ENCODE measurements around the gene AKAP11.

GRCh38 chr13:42364613-42365000 lies 92.7 kb downstream of the AKAP11 start:
- TF ChIP-seq ZNF546 (CRISPR knock-in tag; conservative IDR thresholded peaks at IDR 0.05) (no peak), MYC (CRISPR knock-in tag; IDR thresholded peaks at IDR 0.05; ENCODE audit: borderline replicate concordance) (no peak), SP2 (CRISPR knock-in tag; IDR thresholded peaks at IDR 0.05) (no peak), ZNF777 (CRISPR knock-in tag; IDR thresholded peaks at IDR 0.05) (no peak), MAX (IDR thresholded peaks at IDR 0.05) (no peak), POLR2A (IDR thresholded peaks at IDR 0.05; ENCODE audit: insufficient read depth in 1 of 2, low read depth in 2 of 2, low read length in 2 of 2) (no peak), NFE2L2 (IDR thresholded peaks at IDR 0.05; ENCODE audit: low read length) (no peak), CTCF (CRISPR knock-in tag; IDR thresholded peaks at IDR 0.05) (no peak), ZNF337 (CRISPR knock-in tag; IDR thresholded peaks at IDR 0.05; ENCODE audit: borderline replicate concordance, low read depth) (no peak), PRMT3 (CRISPR knock-in tag; IDR thresholded peaks at IDR 0.05; ENCODE audit: borderline replicate concordance, low read depth) (no peak), ASH2L (IDR thresholded peaks at IDR 0.05; ENCODE audit: insufficient read length, low read depth, low read length) (no peak), THAP7 (CRISPR knock-in tag; IDR thresholded peaks at IDR 0.05) (no peak), MBNL3 (CRISPR knock-in tag; conservative IDR thresholded peaks at IDR 0.05) (no peak)
